Muscle layer of duodenum (tissue), 2 donors: ENCODE results near the gene GSTA3.
"Not testable (repeated sequence)": the region's sequence is repeated elsewhere in the genome, so short reads cannot be mapped to it uniquely, and the experiment has no call there.

ENCODE experiments used
- H3K27ac ChIP-seq: one replicate; pipeline ENCODE4 v1.7.0; 2013; ENCODE audit warnings: mild to moderate bottlenecking, low read length
- H3K27me3 ChIP-seq: one replicate; pipeline ENCODE4 v1.7.0; 2013; ENCODE audit warnings: low read depth, mild to moderate bottlenecking, control low read depth, low read length
- H3K36me3 ChIP-seq, 2 donors: one replicate each; pipeline ENCODE4 v1.7.0; 2013; ENCODE audit warnings: low read length in 2 of 2, control low read depth in 1 of 2, mild to moderate bottlenecking in 1 of 2; ENCODE audit not compliant: insufficient read depth in 2 of 2, control insufficient read depth in 1 of 2
- H3K4me1 ChIP-seq, 2 donors: one replicate each; pipeline ENCODE4 v1.7.0; 2013; ENCODE audit warnings: low read length in 2 of 2, mild to moderate bottlenecking in 2 of 2, control low read depth in 1 of 2, moderate library complexity in 1 of 2; ENCODE audit not compliant: insufficient read depth in 2 of 2, control insufficient read depth in 1 of 2
- H3K4me3 ChIP-seq, 2 donors: one replicate each; pipeline ENCODE4 v1.7.0; 2013; ENCODE audit warnings: low read length in 2 of 2, low read depth in 1 of 2, mild to moderate bottlenecking in 1 of 2
- H3K9me3 ChIP-seq, 2 donors: one replicate each; pipeline ENCODE4 v1.7.0; 2013; ENCODE audit warnings: low read length in 2 of 2, control low read depth in 1 of 2, mild to moderate bottlenecking in 1 of 2; ENCODE audit not compliant: control insufficient read depth in 1 of 2
- donor health status: healthy.

The GSTA3 gene

GRCh38 chr6:52877786-52878185 lies 31.7 kb downstream of the GSTA3 start:
- Histone ChIP-seq H3K4me3 (no peak overlapping the region), H3K36me3 (no peaks in the 10 kb centered on the region), H3K27ac (no peak overlapping the region), H3K9me3 (no peaks in the 10 kb centered on the region), H3K4me1 (no peaks in the 10 kb centered on the region), H3K27me3 (no peaks in the 10 kb centered on the region)

DNA sequence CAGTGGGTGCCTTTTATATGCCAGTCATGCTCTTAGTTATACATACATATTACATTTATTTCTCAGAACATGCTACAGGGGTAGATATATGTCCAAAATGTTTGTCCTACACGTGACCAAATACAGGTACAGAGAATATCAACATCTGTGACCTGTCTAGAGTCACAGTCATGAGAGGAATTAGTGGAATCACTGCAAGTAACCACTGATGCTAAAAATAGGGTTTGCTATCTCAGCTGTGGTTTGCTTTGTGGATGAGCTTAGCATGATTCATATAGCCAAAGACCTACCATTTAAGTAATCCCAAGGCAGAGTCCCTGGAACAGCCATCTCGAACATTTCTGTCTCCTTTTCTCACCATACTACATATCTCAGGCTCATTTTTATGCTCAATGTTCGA lies 32.3 kb downstream of the GSTA3 start:
- Histone ChIP-seq H3K36me3 (no peaks in the 10 kb centered on the region), H3K27ac (no peak overlapping the region), H3K9me3 (no peaks in the 10 kb centered on the region), H3K4me3 (no peak overlapping the region), H3K27me3 (no peaks in the 10 kb centered on the region), H3K4me1 (no peaks in the 10 kb centered on the region)

DNA sequence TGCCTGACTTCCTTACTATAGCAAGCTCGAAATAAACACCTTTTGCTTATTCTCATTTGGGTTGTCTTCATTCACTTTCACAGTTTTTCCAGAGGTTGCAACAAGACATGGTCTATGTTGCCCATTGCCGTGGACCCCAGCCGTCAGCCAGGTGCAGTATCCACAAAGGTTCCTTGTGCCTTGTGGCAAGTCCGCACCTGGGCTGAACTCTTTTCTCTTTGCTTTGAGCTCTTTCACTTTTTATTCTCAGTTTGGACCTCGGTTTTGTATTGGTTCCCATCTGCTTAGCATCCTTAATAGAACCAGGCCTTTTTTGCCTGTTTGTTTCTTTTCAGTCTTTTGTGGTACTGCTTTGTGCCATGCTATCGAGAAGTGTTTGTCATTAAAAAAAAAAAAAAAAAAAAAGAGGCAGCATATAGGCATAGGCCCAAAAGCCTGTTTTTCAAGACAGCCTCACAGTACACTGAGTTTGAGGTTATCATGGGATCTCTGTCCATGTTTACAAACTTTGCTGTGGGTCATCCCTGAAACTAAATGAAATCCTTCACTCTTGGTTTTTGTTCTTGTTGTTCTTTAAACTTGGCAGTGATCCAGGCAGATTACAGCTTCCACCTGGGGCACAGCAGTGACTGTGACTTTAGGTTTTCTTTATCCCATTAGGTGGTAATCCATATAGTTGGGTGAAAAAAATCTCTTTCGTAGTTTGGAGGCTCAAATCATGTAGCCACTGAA lies 33.3 kb downstream of the GSTA3 start:
- no peak overlapping the region for H3K4me3 ChIP-seq
- no peak overlapping the region for H3K27ac ChIP-seq
- no peaks in the 10 kb centered on the region for H3K36me3 ChIP-seq
- H3K27me3 ChIP-seq = no peaks in the 10 kb centered on the region
- no peaks in the 10 kb centered on the region for H3K9me3 ChIP-seq
- no peaks in the 10 kb centered on the region for H3K4me1 ChIP-seq

DNA sequence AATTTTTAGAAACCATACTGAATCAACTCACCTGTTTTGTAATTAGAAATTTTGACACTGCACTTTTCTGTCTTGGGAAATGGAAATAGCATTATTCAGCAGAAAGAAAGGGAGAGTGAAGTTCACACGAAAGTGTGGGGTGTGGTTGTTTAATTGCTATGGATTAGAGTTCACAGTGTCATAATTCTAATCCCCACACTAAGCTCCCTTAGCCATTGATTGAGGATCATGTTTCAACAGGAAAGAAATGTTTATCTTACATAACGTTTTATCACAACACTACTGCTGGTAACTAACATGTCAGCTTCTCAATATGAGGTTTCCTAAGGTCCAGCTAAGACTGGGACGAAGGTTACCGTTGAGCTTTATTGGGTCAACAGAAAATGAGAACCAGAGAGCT lies 37.5 kb downstream of the GSTA3 start:
- Histone ChIP-seq H3K27ac (no peak overlapping the region), H3K4me1 (no peaks in the 10 kb centered on the region)

DNA sequence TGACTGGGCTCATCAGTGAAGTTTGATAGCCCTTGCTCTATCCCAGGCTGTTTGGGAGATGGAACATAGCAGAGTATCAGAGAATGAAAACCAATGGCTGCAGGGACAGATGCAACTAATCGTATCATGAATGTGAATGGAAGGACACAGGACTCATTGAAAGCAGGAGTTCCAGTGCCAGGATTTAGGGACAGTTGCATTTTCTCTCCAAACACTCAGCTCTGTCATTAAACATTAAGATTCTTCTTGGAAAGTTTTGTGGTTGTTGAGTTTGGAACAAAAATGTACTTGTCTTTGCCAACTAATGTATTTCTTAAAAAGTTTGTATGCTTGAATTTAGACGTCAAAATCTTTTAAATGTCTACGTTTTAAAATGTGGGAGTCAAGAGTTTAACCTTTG lies 37.9 kb downstream of the GSTA3 start:
- no peaks in the 10 kb centered on the region for H3K9me3 ChIP-seq
- no peak overlapping the region for H3K4me3 ChIP-seq
- no peaks in the 10 kb centered on the region for H3K36me3 ChIP-seq
- no peaks in the 10 kb centered on the region for H3K27me3 ChIP-seq
- no peaks in the 10 kb centered on the region for H3K4me1 ChIP-seq
- no peak overlapping the region for H3K27ac ChIP-seq

More for the DNA sequence above, 37.5 kb downstream of the GSTA3 start:
- Histone ChIP-seq H3K27me3 (no peaks in the 10 kb centered on the region), H3K36me3 (no peaks in the 10 kb centered on the region), H3K9me3 (no peaks in the 10 kb centered on the region), H3K4me3 (no peak overlapping the region)

- H3K4me3 ChIP-seq, H3K4me1 ChIP-seq, H3K27ac ChIP-seq, H3K36me3 ChIP-seq, H3K27me3 ChIP-seq, H3K9me3 ChIP-seq: not testable (repeated sequence)
Observed at GRCh38 chr6:52870335-52871091, 39.0 kb downstream of the GSTA3 start.

DNA sequence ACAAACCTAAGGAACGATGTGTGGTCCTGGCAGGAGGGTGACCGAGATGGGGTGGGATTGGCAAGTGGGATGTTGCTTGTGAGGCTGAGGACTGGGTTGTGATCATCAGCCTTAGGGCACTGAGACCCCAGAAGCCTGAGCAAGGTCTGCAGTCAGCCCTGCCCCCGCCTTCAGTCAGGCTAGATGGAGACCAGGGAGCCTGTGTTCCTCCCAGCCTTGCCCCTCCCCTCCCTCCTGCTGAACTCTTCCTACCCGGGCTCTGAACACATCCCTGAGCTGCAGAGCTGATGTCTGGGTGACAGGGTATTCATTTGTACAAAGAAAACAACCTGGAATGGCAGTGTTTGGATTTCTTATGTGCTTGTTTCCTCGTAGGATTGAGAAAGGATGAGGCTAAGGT lies 40.6 kb downstream of the GSTA3 start:
- not testable (repeated sequence) for H3K4me1 ChIP-seq, H3K27ac ChIP-seq, H3K9me3 ChIP-seq, H3K4me3 ChIP-seq, H3K27me3 ChIP-seq, H3K36me3 ChIP-seq

GRCh38 chr6:52868240-52868639 lies 41.3 kb downstream of the GSTA3 start:
- Histone ChIP-seq H3K9me3 (no peaks in the 10 kb centered on the region), H3K4me1 (no peaks in the 10 kb centered on the region), H3K4me3 (no peak overlapping the region), H3K36me3 (no peaks in the 10 kb centered on the region), H3K27ac (no peak overlapping the region), H3K27me3 (no peaks in the 10 kb centered on the region)

DNA sequence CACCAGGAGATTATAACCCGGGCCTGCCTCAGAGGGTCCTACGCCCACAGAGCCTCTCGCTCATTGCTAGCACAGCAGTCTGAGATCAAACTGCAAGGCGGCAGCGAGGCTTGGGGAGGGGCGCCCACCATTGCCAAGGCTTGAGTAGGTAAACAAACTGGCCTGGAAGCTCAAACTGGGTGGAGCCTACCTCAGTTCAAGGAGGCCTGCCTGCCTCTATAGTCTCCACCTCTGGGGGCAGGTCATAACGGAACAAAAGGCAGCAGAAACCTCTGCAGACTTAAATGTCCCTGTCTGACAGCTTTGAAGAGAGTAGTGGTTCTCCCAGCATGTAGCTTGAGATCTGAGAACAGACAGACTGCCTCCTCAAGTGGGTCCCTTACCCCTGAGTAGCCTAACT lies 48.3 kb downstream of the GSTA3 start:
- H3K9me3 ChIP-seq, H3K27me3 ChIP-seq, H3K4me1 ChIP-seq, H3K4me3 ChIP-seq, H3K27ac ChIP-seq, H3K36me3 ChIP-seq: not testable (repeated sequence)

- Histone ChIP-seq H3K9me3 (no peaks in the 10 kb centered on the region), H3K36me3 (no peaks in the 10 kb centered on the region), H3K4me3 (no peak overlapping the region), H3K4me1 (no peaks in the 10 kb centered on the region), H3K27me3 (no peaks in the 10 kb centered on the region), H3K27ac (no peak overlapping the region)
Observed at GRCh38 chr6:52858416-52858815, 51.1 kb downstream of the GSTA3 start.

GRCh38 chr6:52856137-52856536 lies 53.4 kb downstream of the GSTA3 start:
- not testable (repeated sequence) for H3K4me3 ChIP-seq, H3K36me3 ChIP-seq, H3K9me3 ChIP-seq, H3K27me3 ChIP-seq, H3K4me1 ChIP-seq, H3K27ac ChIP-seq

DNA sequence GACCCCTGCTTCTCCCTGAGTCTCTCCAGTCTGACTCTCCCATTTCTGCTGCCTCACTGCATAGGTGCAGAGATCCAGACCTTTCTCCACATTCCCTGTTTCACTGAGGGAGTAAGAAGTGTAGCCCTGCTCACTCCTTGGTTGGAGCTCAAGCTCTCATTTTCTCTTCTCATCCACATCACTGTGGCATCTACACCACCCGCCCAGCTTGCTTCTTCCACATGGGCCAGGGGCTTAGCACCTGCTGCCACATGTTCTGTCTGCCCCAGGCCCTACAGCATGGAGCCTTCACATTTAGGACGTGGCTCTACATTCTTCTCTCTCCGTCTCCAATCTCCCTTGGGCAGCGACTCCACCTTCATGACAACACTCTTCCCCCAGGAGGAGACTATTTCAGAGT lies 60.4 kb downstream of the GSTA3 start:
- Histone ChIP-seq H3K4me3 (no peak overlapping the region), H3K4me1 (no peaks in the 10 kb centered on the region), H3K36me3 (no peaks in the 10 kb centered on the region), H3K9me3 (peaks cover 0 to 8% of the 10 kb centered on the region in 2 donors), H3K27me3 (no peaks in the 10 kb centered on the region), H3K27ac (no peak overlapping the region)
